GM10248 (cell line): ENCODE data around the gene MYOZ2.

Experiments
- CTCF ChIA-PET: fragments of 300-600 bp; sonication (Branson Sonifier 250); formaldehyde crosslinking; extraction: SDS; loops from one replicate; lab custom pipeline; 2021; ENCODE audit warnings: antibody characterized with exemption; lab: Yijun Ruan, JAX
- POLR2A ChIA-PET: fragments of 350-650 bp; sonication (Branson Sonifier 250); formaldehyde crosslinking; extraction: SDS; loops from one replicate; lab custom pipeline; 2020; ENCODE audit warnings: antibody characterized with exemption; lab: Yijun Ruan, JAX
- DNase-seq: peaks from one replicate; pipeline ENCODE4 v3.0.0; 2012; ENCODE audit errors: extremely low spot score
- CTCF ChIP-seq: IDR thresholded peaks from 2 replicates; pipeline ENCODE4 v1.5.1; 2012; ENCODE audit warnings: mild to moderate bottlenecking, low read depth; ENCODE audit errors: extremely low read depth, missing control alignments, control extremely low read depth

The MYOZ2 gene

GRCh38 chr4:119116925-119117900 lies 18.4 kb upstream of the MYOZ2 start:
- CTCF ChIA-PET = interaction anchor here (0.6 to 1.5 kb wide), 2 partner anchors 17 to 1487 kb away, joined by 3 read pairs; no protein-coding TSS in a partner anchor
- DNase-seq = no peak
- no peak for TF ChIP-seq CTCF
- POLR2A ChIA-PET = no interaction called here

- POLR2A ChIA-PET = no interaction called here
- CTCF ChIA-PET = interaction anchor here (1.1 kb wide), 1 partner anchor 49 kb away, joined by 3 read pairs; no protein-coding TSS in a partner anchor
- DNase-seq = no peak
- TF ChIP-seq CTCF = no peak
Measured at GRCh38 chr4:119118397-119118796, 17.2 kb upstream of the MYOZ2 start.

DNA sequence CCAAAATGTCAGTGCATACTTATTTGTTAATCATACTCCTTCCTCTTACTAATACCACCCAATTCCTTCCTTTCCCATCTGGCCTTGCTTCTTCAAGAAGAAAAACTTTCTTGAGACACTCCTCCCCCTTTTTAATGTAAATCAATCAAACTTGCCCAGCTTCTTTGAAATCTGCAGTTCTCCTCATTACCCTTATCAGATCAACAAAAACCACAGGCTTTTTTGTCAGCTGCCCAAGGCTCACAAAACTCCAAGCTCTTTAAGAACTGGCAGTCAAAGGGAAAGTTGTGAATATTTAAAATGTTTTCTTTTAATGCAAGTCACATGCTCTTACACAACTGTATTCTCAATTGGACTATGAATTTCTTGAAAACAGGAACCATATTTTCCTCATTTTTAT lies 11.3 kb upstream of the MYOZ2 start:
- TF ChIP-seq CTCF = no peak
- DNase-seq = no peak
- POLR2A ChIA-PET = no interaction called here
- CTCF ChIA-PET = interaction anchor here (2.9 kb wide), 1 partner anchor 14 kb away, joined by 9 read pairs; no protein-coding TSS in a partner anchor

GRCh38 chr4:119125931-119126330 lies 9.7 kb upstream of the MYOZ2 start:
- no peak for TF ChIP-seq CTCF
- DNase-seq = no peak
- ChIA-PET CTCF (no interaction called here), POLR2A (no interaction called here)

DNA sequence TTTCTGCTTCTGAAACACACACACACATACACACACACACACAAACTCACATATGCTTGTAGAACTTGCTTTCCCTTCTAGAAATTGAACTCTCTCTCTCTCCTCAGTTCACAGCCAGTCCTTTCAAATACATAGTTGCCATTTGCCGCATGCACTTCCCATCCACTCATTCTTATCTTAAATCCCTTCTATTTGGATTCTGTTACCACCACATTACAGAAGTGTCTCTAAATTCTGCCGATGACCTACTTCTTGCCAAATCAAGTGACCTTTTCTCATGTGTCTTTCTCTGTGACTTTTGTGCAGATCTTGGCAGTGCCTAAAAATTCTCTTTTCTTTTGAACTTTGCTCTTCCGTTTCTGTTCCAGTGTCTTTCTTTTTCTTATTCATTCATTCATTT lies 7.5 kb upstream of the MYOZ2 start:
- DNase-seq = no peak
- CTCF ChIA-PET = no interaction called here
- POLR2A ChIA-PET = no interaction called here
- TF ChIP-seq CTCF = no peak

DNA sequence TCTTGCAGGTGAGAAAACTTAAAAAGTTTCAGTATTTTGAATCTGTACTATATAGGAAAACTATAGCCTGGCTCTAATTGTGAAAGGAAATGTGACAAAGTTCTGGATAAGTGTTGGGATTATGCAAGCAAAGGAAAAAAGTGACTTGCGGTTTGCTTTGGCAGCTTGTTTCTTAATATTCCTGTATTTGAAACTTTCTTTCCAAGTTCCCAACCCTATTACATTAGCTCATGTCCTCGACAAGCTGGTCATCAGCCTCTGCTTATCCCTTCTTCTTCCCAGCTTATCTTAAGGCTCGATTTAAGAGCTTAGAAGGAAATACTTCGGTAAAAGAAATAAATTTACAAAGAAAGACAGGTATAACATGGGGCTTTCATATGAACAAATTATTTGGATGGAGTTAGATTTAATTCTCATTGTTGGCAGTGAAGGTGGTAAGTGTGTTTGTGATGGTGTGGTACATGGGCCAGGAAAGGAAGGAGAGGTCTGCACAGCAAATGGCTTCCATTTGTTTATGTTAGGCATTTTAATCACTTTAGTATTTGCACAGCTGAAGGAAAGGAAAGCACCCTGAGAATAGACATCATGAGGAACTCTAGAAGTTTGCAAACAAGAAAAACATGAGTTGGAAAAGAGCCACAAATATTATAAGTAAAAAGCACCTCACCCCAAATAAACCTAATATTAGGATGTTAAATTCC lies 5.1 kb upstream of the MYOZ2 start:
- POLR2A ChIA-PET = no interaction called here
- DNase-seq = no peak
- TF ChIP-seq CTCF = no peak
- CTCF ChIA-PET = interaction anchor here (1.1 kb wide), 1 partner anchor 40 kb away, joined by 3 read pairs; no protein-coding TSS in a partner anchor
